ENCODE measurements around the gene RBBP8. TPM values are rescaled to one million over a fixed set of nuclear protein-coding genes. Genes with fewer than 3 reads are reported as not detected.
A peak's percentile ranks its signal among the peaks of the same experiment; 100 is the strongest.

RBBP8 gene
- total RNA-seq, 8 experiments from 2014 or later = 15.6 to 32.3 (median 21.2) TPM

DNA sequence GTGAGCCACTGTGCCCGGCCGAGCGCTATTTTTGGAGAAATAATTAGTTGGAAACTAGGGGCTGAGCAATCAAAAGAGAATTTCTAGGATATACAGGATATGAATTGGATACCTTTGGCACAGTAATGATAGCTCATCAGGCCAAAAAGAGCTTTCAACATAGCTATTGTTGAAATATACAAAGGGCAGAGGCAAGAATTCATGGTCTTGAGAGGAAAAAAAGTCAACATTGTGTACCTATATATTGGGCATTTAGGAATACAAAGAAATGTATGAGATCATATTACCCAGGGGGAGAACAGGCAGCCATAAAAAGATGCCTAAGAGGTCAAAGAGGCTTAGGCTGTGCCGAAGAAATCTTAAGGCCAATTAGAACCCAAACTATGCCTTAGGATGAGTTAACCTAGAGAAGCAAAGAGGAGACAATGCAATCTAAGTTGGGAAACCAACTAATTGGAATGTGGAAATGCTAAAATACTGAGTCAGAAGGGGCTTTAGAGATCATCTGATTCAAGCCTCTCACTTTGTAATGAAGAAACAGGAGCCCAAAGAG, 99.0 kb downstream of the RBBP8 start:
- no peak overlapping the region for H3K4me3 ChIP-seq
- H3K27ac ChIP-seq = no peak overlapping the region
- ATAC-seq (replicated peaks in 6 of 8) = no peak
- 0 to 100% (median 58%) methylated on average over 1 to 4 of the region's 4 CpGs; no CpG with 5 or more reads in 2 of the 10 experiments for WGBS, 10 experiments
- H3K4me1 ChIP-seq (replicated peaks in 1 of 2) = peaks cover 0 to 4% of the 10 kb centered on the region in 2 donors
- in situ Hi-C loops (cut with MboI; ENCODE audit: low pct_unique_long_range_greater_than_20kb in 2 of 9, low sequenced_read_pairs in 9 of 9, unreplicated experiment in 9 of 9) = loop anchor here in 2 of 9 experiments (25.0 kb wide), 2 partner anchors 355 to 380 kb away; no protein-coding TSS in a partner anchor

DNA sequence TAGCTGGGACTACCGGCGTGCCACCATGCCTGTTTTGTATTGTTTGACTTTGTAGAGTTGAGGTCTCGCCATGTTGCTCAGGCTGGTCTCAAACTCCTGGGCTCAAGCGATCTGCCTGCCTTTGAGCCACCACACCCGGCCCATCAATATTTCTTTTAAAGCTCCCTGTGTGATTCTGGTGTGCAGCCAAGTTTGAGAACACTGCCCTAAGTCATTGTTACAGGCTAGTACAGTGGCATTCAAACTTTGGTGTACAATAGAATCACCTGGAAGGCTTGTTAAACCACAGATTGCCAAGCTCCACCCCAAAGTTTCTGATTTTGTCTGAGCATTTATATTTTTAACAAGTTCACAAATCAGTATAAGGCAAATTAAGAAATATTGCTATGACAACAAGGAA, 99.9 kb downstream of the RBBP8 start:
- peaks cover 0 to 6% of the 10 kb centered on the region in 2 donors for H3K4me1 ChIP-seq (replicated peaks in 1 of 2)
- in situ Hi-C loops (cut with MboI; ENCODE audit: low pct_unique_long_range_greater_than_20kb in 2 of 9, low sequenced_read_pairs in 9 of 9, unreplicated experiment in 9 of 9) = loop anchor here in 2 of 9 experiments (25.0 kb wide), 2 partner anchors 354 to 379 kb away; no protein-coding TSS in a partner anchor
- no peak overlapping the region for H3K4me3 ChIP-seq
- ATAC-seq (replicated peaks in 6 of 8) = no peak
- WGBS, 10 experiments = 81 to 83% methylated on average over 2 to 4 of the region's 5 CpGs; no CpG with 5 or more reads in 8 of the 10 experiments
- no peak overlapping the region for H3K27ac ChIP-seq

DNA sequence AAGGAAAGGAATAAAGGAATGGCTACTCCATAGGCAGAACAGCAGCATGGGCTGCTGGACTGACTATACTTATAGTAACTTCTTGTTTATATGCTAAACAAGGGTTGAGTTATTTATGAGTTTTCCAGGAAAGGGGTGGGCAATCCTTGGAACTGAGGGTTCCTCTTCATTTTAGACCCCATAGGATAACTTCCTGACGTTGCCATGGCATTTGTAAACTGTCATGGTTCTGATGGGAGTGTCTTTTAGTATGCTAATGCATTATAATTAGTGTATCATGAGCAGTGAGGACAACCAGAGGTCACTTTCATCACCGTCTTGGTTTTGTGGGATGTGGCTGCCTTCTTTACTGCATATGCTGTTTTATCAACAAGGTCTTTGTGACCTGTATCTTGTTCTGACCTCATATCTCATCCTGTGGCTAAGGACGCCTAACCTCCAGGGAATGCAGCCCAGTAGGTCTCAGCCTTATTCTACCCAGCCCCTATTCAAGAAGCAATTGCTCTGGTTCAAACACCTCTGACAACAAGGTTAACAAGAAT, 103.6 kb downstream of the RBBP8 start:
- no peak overlapping the region for H3K4me3 ChIP-seq
- WGBS, 10 experiments = 14 to 83% (median 35%) methylated on average over 1 to 3 of the region's 3 CpGs; no CpG with 5 or more reads in 2 of the 10 experiments
- peak in 7 of 8 experiments; percentile 12 to 89 (median 68) for ATAC-seq (replicated peaks in 6 of 8)
- in situ Hi-C loops (cut with MboI; ENCODE audit: low pct_unique_long_range_greater_than_20kb in 2 of 9, low sequenced_read_pairs in 9 of 9, unreplicated experiment in 9 of 9) = loop anchor here in 2 of 9 experiments (25.0 kb wide), 2 partner anchors 351 to 376 kb away; no protein-coding TSS in a partner anchor
- no peak overlapping the region for H3K27ac ChIP-seq
- H3K4me1 ChIP-seq (replicated peaks in 1 of 2) = peaks cover 0 to 6% of the 10 kb centered on the region in 2 donors

DNA sequence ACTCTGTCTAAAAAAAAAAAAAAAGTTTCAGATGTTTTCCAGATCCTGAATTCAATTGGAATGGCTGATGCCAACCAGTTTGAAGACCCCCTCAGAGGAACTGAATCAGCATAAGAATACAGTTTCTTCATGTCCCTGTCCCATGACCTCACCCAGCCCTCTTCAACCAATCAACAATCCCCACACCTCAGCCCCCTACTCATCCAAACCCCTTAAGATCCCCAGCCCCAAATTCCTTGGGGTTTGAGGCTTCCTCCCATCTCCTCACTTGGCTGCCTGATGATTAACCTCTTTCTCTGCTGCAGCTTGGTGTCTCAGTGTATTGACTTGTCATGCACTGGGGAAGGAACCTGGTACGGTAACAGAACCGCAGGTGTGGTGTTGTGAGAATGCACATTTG, 104.5 kb downstream of the RBBP8 start:
- ATAC-seq (replicated peaks in 6 of 8) = no peak
- in situ Hi-C loops (cut with MboI; ENCODE audit: low pct_unique_long_range_greater_than_20kb in 2 of 9, low sequenced_read_pairs in 9 of 9, unreplicated experiment in 9 of 9) = loop anchor here in 2 of 9 experiments (25.0 kb wide), 2 partner anchors 350 to 375 kb away; no protein-coding TSS in a partner anchor
- Histone ChIP-seq H3K27ac (no peak overlapping the region), H3K4me3 (no peak overlapping the region), H3K4me1 (replicated peaks in 1 of 2) (peaks cover 0 to 6% of the 10 kb centered on the region in 2 donors)
- 69 to 100% (median 70%) methylated on average over 2 of the region's 2 CpGs; no CpG with 5 or more reads in 7 of the 10 experiments for WGBS, 10 experiments

DNA sequence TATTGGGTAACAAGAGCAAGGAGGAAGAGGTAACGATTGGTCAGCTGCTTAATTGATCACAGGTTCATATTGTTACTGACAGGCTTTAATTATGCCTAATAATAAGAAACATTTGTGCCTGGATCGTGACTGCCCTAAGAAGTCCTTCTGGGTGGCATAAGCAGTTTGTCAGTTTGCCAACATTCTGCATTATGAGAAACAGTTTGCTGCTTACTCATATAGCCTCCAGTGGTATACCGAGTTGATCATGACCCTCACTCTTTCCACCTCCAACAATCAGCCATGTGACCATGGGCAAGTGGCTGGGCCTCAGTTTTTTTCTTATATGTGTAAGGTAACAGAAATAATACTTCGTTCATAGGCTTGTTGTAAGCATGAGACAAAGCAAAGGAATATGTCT, 105.6 kb downstream of the RBBP8 start:
- Histone ChIP-seq H3K4me3 (no peak overlapping the region), H3K27ac (no peak overlapping the region), H3K4me1 (replicated peaks in 1 of 2) (peaks cover 0 to 6% of the 10 kb centered on the region in 2 donors)
- 0 to 100% (median 88%) methylated on average over 1 to 4 of the region's 4 CpGs; no CpG with 5 or more reads in 1 of the 10 experiments for WGBS, 10 experiments
- ATAC-seq (replicated peaks in 6 of 8) = no peak
- in situ Hi-C loops (cut with MboI; ENCODE audit: low pct_unique_long_range_greater_than_20kb in 2 of 9, low sequenced_read_pairs in 9 of 9, unreplicated experiment in 9 of 9) = loop anchor here in 2 of 9 experiments (25.0 kb wide), 2 partner anchors 349 to 374 kb away; no protein-coding TSS in a partner anchor

GRCh38 chr18:23042133-23042532, 109.0 kb downstream of the RBBP8 start:
- peaks cover 0 to 2% of the 10 kb centered on the region in 2 donors for H3K4me1 ChIP-seq (replicated peaks in 1 of 2)
- in situ Hi-C loops (cut with MboI; ENCODE audit: low pct_unique_long_range_greater_than_20kb in 2 of 9, low sequenced_read_pairs in 9 of 9, unreplicated experiment in 9 of 9) = loop anchor here in 2 of 9 experiments (25.0 kb wide), 2 partner anchors 345 to 370 kb away; no protein-coding TSS in a partner anchor
- H3K4me3 ChIP-seq = no peak overlapping the region
- H3K27ac ChIP-seq = no peak overlapping the region
- no peak for ATAC-seq (replicated peaks in 6 of 8)

- in situ Hi-C loops (cut with MboI; ENCODE audit: low pct_unique_long_range_greater_than_20kb in 2 of 9, low sequenced_read_pairs in 9 of 9, unreplicated experiment in 9 of 9) = loop anchor here in 2 of 9 experiments (25.0 kb wide), 2 partner anchors 343 to 368 kb away; no protein-coding TSS in a partner anchor
- no peak overlapping the region for H3K4me3 ChIP-seq
- H3K4me1 ChIP-seq (replicated peaks in 1 of 2) = no peaks in the 10 kb centered on the region
- no peak for ATAC-seq (replicated peaks in 6 of 8)
- WGBS, 10 experiments = 72 to 100% (median 82%) methylated on average over 1 to 5 of the region's 7 CpGs; no CpG with 5 or more reads in 1 of the 10 experiments
- no peak overlapping the region for H3K27ac ChIP-seq
Measured at GRCh38 chr18:23043803-23044376, 110.8 kb downstream of the RBBP8 start.

GRCh38 chr18:23049698-23050373, 116.7 kb downstream of the RBBP8 start:
- 86 to 100% (median 90%) methylated on average over 1 to 5 of the region's 5 CpGs; no CpG with 5 or more reads in 1 of the 10 experiments for WGBS, 10 experiments
- no peak for ATAC-seq (replicated peaks in 6 of 8)
- in situ Hi-C loops (cut with MboI; ENCODE audit: low pct_unique_long_range_greater_than_20kb in 2 of 9, low sequenced_read_pairs in 9 of 9, unreplicated experiment in 9 of 9) = loop anchor here in 2 of 9 experiments (25.0 kb wide), 2 partner anchors 337 to 362 kb away; no protein-coding TSS in a partner anchor
- Histone ChIP-seq H3K4me1 (replicated peaks in 1 of 2) (no peaks in the 10 kb centered on the region), H3K27ac (no peak overlapping the region), H3K4me3 (no peak overlapping the region)

DNA sequence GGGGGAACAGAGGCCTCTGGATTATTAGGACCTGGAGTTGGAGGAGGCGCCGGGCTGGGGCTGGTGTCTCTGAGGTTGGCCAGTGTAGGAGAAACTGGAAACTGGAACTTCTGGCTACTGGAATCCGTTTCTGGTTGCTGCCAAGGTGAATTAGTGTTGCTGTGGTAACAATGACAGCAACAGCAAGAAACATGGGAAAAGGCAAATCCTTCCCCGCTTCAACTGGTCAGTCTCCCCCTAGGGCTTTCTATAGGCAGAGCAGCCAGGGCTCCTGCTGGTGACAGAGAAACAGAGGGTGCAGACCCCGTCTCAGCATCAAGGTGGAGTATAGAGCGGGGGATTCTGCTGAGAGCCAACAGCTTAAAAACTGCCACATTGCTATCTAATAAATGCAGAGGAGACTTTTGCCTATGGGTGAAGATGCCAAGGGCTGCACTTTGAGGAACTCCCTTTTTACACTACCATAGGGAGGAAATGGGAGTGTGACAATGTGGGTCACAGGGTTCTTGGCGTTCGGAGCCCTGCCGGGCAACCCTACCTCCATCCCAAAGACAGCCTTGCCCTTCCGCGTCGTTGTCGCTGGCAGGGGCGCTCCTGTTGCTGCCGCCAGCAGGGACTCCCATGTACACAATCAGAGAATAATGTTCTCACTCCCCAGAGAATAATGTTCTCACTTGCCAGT, 120.8 kb downstream of the RBBP8 start:
- Histone ChIP-seq H3K4me3 (no peak overlapping the region), H3K27ac (no peak overlapping the region), H3K4me1 (replicated peaks in 1 of 2) (no peaks in the 10 kb centered on the region)
- in situ Hi-C loops (cut with MboI; ENCODE audit: low pct_unique_long_range_greater_than_20kb in 2 of 9, low sequenced_read_pairs in 9 of 9, unreplicated experiment in 9 of 9) = no loop called here
- ATAC-seq (replicated peaks in 6 of 8) = peak in 7 of 8 experiments; percentile 42 to 96 (median 87)
- 0 to 100% (median 71%) methylated on average over 1 to 9 of the region's 15 CpGs; no CpG with 5 or more reads in 4 of the 10 experiments for WGBS, 10 experiments

DNA sequence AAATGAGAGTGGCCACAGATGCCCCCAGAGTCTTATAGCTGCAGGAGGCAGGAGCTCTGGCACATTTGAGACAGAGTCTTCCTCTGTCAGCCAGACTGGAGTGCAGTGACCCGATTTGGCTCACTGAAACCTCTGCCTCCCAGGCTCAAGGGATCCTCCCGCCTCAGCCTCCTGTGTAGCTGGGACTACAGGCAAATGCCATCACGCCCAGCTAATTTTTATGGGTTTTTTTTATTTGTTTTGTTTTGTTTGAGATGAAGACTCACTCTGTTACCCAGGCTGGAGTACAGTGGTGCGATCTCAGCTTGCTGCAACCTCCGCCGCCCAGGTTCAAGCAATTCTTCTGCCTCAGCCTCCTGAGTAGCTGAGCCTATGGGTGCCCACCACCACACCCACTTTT, 121.4 kb downstream of the RBBP8 start:
- H3K4me1 ChIP-seq (replicated peaks in 1 of 2) = no peaks in the 10 kb centered on the region
- ATAC-seq (replicated peaks in 6 of 8) = no peak

DNA sequence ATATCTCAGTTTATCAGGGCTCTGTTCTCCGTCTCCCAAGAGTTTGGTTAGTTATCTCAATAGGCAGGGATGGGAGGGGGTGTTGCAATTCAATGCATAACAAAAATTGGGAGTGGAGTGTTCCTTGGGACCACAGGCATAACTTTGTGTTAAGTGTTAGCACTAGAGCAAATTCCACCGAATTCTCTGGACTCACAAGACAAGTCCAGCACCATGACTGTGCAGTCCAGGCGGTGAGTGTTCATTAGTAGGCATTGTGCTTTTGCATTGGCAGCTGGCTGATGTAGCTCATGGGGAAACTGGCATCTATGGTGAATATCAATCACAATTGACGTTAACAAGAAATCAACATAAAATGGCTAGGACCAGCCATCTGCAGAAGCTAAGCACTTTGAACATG, 123.2 kb downstream of the RBBP8 start:
- Histone ChIP-seq H3K27ac (no peak overlapping the region), H3K4me1 (replicated peaks in 1 of 2) (no peaks in the 10 kb centered on the region), H3K4me3 (no peak overlapping the region)
- 17 to 100% (median 69%) methylated on average over 1 to 4 of the region's 4 CpGs; no CpG with 5 or more reads in 1 of the 10 experiments for WGBS, 10 experiments
- in situ Hi-C loops (cut with MboI; ENCODE audit: low pct_unique_long_range_greater_than_20kb in 2 of 9, low sequenced_read_pairs in 9 of 9, unreplicated experiment in 9 of 9) = no loop called here
- ATAC-seq (replicated peaks in 6 of 8) = no peak

More for the DNA sequence above, 121.4 kb downstream of the RBBP8 start:
- no peak overlapping the region for H3K27ac ChIP-seq
- H3K4me3 ChIP-seq = no peak overlapping the region
- in situ Hi-C loops (cut with MboI; ENCODE audit: low pct_unique_long_range_greater_than_20kb in 2 of 9, low sequenced_read_pairs in 9 of 9, unreplicated experiment in 9 of 9) = no loop called here
- WGBS, 10 experiments = 52 to 100% (median 88%) methylated on average over 2 to 4 of the region's 6 CpGs; no CpG with 5 or more reads in 4 of the 10 experiments

GRCh38 chr18:23057096-23057495, 124.0 kb downstream of the RBBP8 start:
- no peak for ATAC-seq (replicated peaks in 6 of 8)
- 60 to 80% (median 73%) methylated on average over 1 to 2 of the region's 2 CpGs; no CpG with 5 or more reads in 7 of the 10 experiments for WGBS, 10 experiments
- in situ Hi-C loops (cut with MboI; ENCODE audit: low pct_unique_long_range_greater_than_20kb in 2 of 9, low sequenced_read_pairs in 9 of 9, unreplicated experiment in 9 of 9) = no loop called here

More at GRCh38 chr18:23057096-23057495, 124.0 kb downstream of the RBBP8 start:
- no peak overlapping the region for H3K4me3 ChIP-seq
- H3K4me1 ChIP-seq (replicated peaks in 1 of 2) = no peaks in the 10 kb centered on the region
- no peak overlapping the region for H3K27ac ChIP-seq
